IPS-NIHi11 (cell line): ENCODE measurements around the gene DMRTB1.
"Not testable (repeated sequence)": the region's sequence is repeated elsewhere in the genome, so short reads cannot be mapped to it uniquely, and the experiment has no call there.

Source experiments
- DNase-seq: peaks from one replicate; pipeline ENCODE4 v3.0.0; 2012; ENCODE audit warnings: mixed read lengths, low spot score

Gene DMRTB1

GRCh38 chr1:53459321-53460175 is at the start of gene DMRTB1:
DMRTB1 (plus strand) TSS chr1:53459399; CDS start chr1:53459454, 55 bp downstream.
- no peak for DNase-seq

GRCh38 chr1:53409695-53410094 is 49.5 kb upstream of the DMRTB1 start:
- DNase-seq: no peak

- no peak for DNase-seq
Measured at GRCh38 chr1:53410100-53410541, 49.1 kb upstream of the DMRTB1 start.

GRCh38 chr1:53410701-53411100 is 48.5 kb upstream of the DMRTB1 start:
- no peak for DNase-seq

GRCh38 chr1:53411541-53412152 is 47.6 kb upstream of the DMRTB1 start:
- DNase-seq: no peak

GRCh38 chr1:53412285-53413174 is 46.7 kb upstream of the DMRTB1 start:
- DNase-seq: no peak

GRCh38 chr1:53413175-53414001 is 45.8 kb upstream of the DMRTB1 start:
- DNase-seq: no peak

- DNase-seq: no peak
Measured at GRCh38 chr1:53414632-53415031, 44.6 kb upstream of the DMRTB1 start.

GRCh38 chr1:53415432-53415831 is 43.8 kb upstream of the DMRTB1 start:
- DNase-seq: no peak

- DNase-seq: no peak
Measured at GRCh38 chr1:53416269-53416813, 42.9 kb upstream of the DMRTB1 start.

GRCh38 chr1:53417074-53417511 is 42.1 kb upstream of the DMRTB1 start:
- DNase-seq: peak; percentile 38

GRCh38 chr1:53419034-53419433 is 40.2 kb upstream of the DMRTB1 start:
- DNase-seq: no peak

- no peak for DNase-seq
Measured at GRCh38 chr1:53420341-53420740, 38.9 kb upstream of the DMRTB1 start.

- DNase-seq: no peak
Measured at GRCh38 chr1:53421208-53421607, 38.0 kb upstream of the DMRTB1 start.

GRCh38 chr1:53430261-53430660 is 28.9 kb upstream of the DMRTB1 start:
- no peak for DNase-seq

GRCh38 chr1:53430779-53431178 is 28.4 kb upstream of the DMRTB1 start:
- peak; percentile 45 for DNase-seq

GRCh38 chr1:53431244-53431643 is 28.0 kb upstream of the DMRTB1 start:
- DNase-seq: no peak

GRCh38 chr1:53431805-53432565 is 27.2 kb upstream of the DMRTB1 start:
- no peak for DNase-seq

GRCh38 chr1:53432611-53433010 is 26.6 kb upstream of the DMRTB1 start:
- DNase-seq: no peak

- DNase-seq: not testable (repeated sequence)
Measured at GRCh38 chr1:53434405-53435007, 24.7 kb upstream of the DMRTB1 start.
